NCI-H510A (cell line): ENCODE measurements around the gene WRAP73.

Experiments
- DNase-seq: peaks from one replicate; lab custom pipeline; 2025; lab: John Stamatoyannopoulos, UW

The WRAP73 gene

GRCh38 chr1:3610527-3611169 lies 39.3 kb downstream of the WRAP73 start:
- no peak for DNase-seq

DNA sequence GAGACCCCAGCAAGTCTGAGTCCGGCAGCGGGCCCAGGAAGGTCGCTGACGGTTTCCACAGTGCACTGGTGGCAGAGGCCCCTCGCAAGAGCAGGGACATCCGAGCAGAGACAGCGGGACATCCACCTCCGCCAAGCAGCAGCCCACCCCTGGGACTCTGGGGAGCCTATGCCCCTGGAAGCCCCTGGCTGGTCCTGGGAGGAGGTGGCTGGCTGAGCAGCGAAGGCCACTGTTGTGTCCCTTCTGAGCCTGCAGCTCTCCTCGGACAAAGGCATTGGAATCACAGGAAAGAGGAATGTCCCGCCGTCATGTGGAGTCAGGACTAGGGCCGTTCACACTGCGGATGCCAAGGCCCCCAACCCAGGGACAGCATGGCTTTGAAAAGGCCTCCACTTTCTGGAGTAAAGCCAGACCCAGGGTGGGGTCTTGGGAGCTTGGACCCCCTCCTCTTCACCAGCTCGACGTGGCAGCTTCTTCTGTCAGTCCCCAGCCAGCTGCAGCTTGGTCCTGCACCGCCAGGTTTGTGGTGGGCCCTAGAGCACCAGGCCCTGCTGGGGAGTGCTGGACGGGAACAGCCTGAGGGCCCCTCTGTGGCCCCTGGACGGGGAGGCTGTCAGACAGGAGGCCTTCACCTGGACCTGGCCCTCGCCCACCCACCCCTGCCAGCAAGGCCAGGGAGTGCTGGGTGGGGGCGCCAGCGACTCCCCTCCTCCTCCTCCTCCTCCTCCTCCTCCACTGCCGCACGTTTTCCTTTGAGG lies 40.0 kb downstream of the WRAP73 start:
- DNase-seq, result no peak

GRCh38 chr1:3609016-3609768 lies 40.7 kb downstream of the WRAP73 start:
- no peak for DNase-seq

- DNase-seq, result no peak
Measured at GRCh38 chr1:3608154-3608553, 41.7 kb downstream of the WRAP73 start.

GRCh38 chr1:3607703-3608065 lies 42.2 kb downstream of the WRAP73 start:
- no peak for DNase-seq

GRCh38 chr1:3606779-3607702 lies 42.9 kb downstream of the WRAP73 start:
- no peak for DNase-seq

- no peak for DNase-seq
Measured at GRCh38 chr1:3604997-3605823, 44.7 kb downstream of the WRAP73 start.

- no peak for DNase-seq
Measured at GRCh38 chr1:3604468-3604974, 45.4 kb downstream of the WRAP73 start.

DNA sequence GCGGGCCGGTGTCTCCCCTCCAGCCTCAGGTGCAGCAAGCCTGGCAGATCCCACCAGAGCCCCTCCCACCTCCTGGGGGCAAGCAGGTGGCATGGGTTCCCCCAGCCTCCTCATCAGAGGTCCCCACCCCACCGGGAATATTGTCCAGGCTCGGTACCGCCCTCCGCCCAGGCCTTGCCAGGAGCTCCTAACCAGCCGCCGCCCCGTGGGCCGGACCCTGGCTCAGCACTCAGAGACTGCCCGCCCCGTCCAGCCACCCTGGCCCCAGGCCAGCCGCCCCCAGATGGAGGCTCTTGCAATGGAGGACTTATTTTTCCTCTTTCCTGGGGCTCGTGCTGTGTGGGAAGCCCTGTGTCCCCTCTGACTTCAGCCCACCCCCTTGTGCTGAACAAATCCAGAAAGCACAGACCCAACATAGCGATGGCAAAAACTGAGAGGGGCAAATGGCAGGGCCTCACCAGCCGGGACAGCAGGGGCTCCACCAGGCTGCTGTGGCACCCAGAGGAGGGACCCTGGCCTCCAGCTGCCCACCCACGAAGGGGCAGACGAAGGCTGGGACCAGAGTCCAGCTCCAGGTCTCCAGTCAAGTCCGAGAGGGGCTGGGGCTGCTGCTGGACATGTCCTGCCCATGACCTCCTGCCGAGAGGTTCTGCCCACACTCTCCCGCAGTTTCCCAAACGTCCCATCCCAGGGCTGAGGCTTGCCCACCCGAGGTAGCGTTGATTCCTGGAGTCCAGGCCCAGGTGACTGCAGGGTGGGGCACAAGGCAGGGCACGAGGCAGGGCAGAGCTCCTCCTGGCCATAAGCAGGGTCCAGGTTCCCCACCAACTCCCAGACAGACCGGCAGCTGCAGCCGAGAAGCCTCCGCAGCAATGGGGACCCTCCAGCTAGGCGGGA lies 46.1 kb downstream of the WRAP73 start:
- no peak for DNase-seq

DNA sequence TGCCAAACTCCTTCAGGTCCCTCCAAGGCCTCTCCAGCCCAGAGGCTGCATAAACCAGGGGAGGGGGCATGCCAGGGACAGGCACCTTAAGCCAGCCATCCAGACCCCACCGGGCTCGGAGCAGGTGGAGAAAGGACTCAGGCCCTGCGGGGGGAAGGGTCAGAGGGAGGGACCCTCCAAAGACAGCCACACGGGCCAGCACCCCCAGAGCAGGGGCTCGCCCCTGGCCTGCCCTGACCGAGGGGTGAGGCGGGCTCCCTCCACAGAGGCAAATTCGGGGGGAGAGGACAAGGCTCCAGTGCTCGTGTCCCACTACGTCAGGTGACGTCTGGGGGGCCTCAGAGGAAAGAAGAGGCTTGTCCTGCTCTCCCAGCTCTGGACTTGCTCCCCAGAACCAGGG lies 46.7 kb downstream of the WRAP73 start:
- no peak for DNase-seq

DNA sequence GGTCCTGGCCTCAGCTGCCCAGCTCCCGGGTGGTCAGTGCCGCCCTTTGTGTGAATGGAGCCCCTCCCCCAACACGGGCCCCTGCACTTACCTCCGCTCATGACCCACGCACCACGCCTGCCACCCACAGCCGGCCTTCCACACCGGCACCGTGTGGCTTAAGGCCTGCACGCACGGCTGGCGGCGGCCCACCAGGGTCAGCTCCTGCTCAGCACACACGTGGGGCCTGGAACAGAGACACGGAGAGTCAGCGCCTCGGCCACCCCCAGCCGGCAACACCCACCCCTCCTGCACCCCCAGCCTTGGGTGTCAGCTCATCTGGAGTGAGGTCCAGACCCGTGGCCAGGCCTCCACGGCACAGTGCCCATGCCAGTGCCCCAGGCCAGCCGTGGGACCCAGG lies 47.5 kb downstream of the WRAP73 start:
- no peak for DNase-seq

DNA sequence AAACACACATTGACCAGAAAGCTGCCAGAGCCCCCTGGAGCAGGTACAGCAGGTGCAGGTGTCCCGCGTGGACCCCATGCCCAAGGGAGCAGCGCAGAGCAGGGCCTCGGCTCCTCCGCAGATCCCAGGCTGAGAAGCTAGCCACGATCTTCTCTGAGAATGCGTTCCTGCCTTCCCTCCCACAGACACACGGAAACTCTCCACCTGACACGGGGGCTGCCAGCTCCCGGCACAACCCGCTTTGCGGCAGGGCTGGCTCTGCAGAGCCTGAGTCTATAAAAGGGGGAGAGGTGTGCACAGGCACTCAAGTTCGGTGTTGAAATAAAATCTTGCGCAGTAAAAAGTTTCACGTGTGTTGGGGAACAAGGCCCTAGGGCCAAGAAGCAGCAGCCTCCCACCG lies 48.2 kb downstream of the WRAP73 start:
- DNase-seq, result no peak

DNA sequence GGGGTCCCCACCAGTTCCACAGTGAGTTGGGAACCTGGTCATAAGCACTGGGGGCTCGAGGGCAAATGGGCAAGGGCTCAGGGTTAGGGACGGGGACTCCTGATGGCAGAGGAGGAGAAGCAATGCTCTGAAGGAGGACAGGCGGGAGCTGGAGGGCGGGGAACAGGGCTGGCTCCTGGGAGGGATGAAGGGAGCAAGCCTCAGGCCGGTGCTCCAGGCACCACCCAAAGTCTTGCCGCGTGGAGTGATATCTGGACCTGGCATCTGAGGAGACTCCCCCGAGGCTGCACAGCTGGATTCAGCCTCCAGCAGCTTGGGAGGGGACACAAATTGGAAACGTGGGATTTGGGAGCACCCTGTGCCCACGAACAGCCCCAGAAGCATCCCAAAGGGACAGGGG lies 49.5 kb downstream of the WRAP73 start:
- no peak for DNase-seq

GRCh38 chr1:3599816-3600215 lies 50.1 kb downstream of the WRAP73 start:
- no peak for DNase-seq

DNA sequence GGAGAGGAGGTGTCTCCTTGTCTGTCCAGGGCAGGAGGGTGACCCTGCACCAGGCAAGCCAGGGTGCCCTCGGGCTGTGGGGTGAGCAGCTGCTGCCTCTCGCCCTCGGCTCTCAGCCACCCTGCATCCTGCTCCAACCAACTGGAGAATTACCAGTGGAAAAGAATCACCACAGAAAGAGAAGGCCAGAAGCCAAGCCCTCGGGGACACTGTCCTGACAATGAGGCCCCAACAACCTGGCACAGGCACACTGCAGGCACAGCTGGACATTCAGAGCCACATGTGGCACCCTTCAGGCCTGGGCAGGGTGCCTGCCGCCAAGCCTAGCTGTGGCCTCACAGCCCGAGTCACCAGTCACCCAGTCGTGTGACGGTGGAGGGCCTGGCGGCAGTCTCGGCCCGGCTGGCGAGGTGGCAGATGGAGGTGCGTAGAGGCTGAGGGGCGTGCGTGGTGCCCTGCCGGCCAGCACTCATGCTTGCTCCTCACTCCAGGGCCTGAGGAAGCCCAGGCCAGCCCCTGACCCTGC lies 50.6 kb downstream of the WRAP73 start:
- no peak for DNase-seq

- no peak for DNase-seq
Measured at GRCh38 chr1:3598522-3599285, 51.2 kb downstream of the WRAP73 start.

DNA sequence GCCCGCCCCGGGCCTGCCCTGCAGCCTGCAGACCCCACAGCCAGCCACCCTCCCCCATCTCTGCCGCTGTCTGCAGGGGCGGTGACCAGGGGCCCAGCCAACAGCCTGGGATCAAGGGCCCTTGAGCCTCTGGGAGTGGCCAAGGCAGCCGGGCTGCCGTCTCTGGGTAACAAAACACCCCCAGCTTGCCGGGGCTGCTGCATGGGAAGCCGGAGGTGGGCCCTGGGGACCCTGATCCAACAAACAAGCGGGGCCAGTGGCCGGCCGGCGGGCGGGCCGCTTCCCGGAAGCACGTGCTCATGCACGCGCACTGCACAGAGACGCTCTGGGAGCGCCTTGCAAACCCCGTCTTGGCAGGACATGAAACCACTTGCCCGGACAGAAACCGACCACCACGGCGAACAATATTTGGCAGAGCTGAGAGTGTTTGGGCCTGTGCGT lies 51.8 kb downstream of the WRAP73 start:
- DNase-seq, result no peak

DNA sequence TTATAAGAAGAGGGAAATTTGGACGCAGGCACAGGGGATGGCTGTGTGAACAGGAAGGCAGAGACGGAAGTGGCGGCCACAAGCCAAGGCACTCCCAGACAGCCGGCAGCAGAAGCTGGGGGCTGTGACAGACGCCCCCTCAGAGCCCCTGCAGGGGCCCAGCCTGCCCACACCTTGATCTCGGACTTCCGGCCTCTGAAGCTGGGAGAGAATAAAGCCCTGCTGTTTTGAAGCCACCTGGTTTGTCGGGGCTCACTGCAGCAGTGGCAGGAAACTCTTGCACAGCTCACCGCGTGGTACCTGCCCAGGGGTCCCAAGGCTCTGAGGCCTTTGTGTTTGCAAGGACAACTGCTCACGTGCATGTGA lies 52.3 kb downstream of the WRAP73 start:
- no peak for DNase-seq
